HG03060 (cell line): ENCODE measurements around the gene VWF.

Source experiments
- ATAC-seq: cut with Tn5 transposase; IDR thresholded peaks from one replicate; pipeline ENCODE4 v1.9.1; 2021; ENCODE audit warnings: low read depth, moderate number of reproducible peaks; ENCODE audit not compliant: unreplicated experiment

The VWF gene

GRCh38 chr12:5966486-5967095 lies 157.9 kb downstream of the VWF start:
- no peak for ATAC-seq

DNA sequence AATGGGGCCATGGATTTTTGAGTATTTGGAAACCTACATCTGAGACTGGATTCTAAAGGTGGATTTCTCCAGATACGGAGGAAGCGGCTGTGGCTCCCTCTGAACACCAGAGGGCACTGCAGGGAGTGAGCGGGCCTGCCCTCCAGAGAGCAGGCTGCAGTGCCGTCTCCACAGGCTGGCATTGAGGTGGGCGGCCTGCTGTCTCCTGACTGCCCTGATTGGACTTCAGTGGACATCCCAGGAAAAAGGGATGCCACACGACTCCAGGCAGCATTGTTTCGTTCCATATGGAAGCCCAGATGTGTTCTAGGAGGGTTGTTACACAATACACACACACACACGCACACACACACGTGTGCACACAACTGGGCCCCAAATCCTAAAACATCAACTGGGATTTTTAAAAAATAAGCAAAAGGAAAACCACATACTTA lies 158.5 kb downstream of the VWF start:
- no peak for ATAC-seq

GRCh38 chr12:5964913-5965900 lies 159.3 kb downstream of the VWF start:
- no peak for ATAC-seq

GRCh38 chr12:5963515-5963914 lies 161.0 kb downstream of the VWF start:
- ATAC-seq: no peak

GRCh38 chr12:5960783-5961182 lies 163.7 kb downstream of the VWF start:
- no peak for ATAC-seq

DNA sequence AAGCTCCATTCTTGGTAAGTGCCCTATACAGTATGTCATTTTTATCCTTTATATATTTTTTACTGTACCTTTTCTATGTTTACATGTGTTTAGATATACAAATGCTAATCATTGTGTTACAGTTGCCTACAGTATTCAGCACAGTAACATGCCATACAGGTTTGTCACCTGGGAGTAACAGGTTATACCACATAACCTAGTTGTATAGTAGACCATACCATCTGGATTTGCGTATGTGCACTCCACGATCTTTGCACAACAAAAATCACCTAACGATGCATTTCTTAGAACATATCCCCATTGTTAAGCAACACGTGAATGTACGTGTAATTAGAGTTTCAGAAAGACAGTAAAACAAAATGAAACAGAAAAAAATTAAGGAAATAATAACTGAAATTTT lies 167.5 kb downstream of the VWF start:
- no peak for ATAC-seq

- no peak for ATAC-seq
Observed at GRCh38 chr12:5954661-5955060, 169.8 kb downstream of the VWF start.

- ATAC-seq: no peak
Observed at GRCh38 chr12:5953835-5954586, 170.5 kb downstream of the VWF start.

- no peak for ATAC-seq
Observed at GRCh38 chr12:5952031-5952430, 172.4 kb downstream of the VWF start.

GRCh38 chr12:5948696-5949095 lies 175.8 kb downstream of the VWF start:
- ATAC-seq: no peak

DNA sequence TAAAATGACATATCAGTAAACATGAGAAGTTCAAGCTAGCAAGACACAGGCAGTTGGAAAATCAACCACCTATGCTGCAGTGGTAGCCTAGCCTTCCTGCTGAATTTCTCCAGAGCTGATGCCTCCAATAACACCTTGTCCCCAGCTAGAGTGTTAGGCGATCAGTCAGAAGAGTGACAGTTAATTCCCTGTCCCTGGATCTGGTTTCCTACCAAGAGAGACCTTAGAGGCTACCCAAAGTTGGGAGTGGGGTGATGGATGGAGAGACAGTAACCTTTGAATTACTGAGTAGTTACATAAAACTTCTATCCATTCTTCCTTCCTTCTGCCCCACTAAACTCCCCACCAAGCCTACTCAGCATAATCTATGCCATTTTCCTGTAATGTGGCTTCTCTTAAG lies 177.5 kb downstream of the VWF start:
- no peak for ATAC-seq

GRCh38 chr12:5946388-5946787 lies 178.1 kb downstream of the VWF start:
- ATAC-seq: no peak

DNA sequence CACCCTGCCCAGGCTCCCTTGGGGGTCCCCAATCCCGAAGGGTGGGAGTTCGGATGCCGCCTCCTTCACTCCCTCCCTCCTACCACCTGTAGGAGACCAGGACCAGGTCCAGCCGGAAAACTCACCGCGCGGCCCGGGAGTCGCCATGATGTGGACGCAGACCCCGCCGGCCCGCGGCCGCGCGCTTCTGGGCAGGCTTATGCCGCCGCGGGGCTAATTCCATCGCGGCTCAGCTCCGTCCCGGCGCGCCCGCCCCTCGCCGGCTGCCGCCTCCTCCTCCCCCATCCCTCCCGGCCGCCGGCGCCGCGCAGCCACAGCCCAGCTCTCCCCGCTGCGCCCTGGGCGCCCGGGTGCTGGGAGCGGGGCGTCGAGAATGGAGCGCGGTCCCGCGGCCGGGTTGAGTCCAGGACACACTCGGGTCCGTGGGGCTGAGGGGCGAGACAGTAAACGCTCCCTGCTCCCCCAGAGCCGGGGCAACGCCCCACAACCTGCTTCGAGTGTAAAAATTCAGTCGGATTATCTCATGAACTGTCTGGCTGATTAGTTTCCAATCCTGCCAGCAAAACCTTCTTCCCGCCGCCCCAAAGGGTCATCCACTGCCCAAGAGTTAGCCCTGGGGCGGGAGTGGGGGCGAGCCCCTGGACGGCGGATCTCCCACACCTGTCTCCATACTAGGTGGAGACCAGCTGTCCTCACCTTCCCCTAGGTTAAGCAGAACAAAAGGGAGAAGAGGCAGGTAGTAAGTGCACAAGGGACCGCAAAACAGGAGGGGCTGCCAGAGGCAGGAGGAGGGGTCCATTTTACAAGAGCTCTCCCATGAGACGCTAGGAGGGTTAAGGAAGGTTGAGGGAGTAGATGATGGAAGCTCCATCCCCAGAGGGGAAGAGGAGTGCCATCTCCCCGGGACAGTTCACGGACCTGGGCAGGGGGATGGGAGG lies 179.1 kb downstream of the VWF start, which contains the start of gene ANO2:
TSS of gene ANO2 (minus strand) at position 189 of the 938 bp plus-strand sequence. CDS start at position 147, 42 bp downstream.
- no peak for ATAC-seq

DNA sequence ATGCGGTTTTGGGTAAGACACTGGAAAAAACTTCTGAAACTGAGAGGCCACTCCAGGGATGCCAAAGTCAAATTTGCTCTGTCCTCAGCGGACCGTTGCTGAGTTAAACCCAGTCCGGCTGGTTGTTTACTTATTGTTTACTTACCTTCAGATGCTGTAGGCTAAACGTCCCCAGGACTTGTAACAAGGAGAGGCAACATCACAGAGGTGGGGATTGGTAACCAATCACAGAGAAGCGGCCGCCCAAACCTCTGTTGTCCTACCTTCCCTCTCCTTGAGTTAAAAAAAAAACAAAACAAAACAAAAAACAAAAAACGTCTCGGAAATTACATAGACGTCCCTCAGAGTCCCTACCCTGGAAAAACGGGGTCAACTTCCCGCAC lies 179.8 kb downstream of the VWF start:
- no peak for ATAC-seq

GRCh38 chr12:5944053-5944452 lies 180.4 kb downstream of the VWF start:
- ATAC-seq: no peak

DNA sequence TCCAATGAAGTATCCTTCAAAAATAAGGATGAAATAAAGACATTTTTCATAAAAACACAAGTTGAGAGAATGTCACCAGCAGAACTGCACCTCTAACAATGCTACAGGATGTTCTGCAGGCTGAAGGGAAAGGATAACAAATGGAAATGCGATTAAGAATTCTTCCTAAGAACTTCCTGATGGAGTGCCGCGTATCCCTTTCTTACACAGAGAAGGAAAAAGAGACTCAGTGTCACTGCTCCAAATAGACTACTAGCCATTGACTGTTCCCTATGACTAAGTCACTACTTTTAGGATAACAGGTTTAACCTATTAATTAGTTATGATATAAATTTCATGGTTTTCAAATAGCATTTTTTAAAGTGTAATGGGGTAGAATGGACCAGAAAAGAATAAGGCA lies 182.6 kb downstream of the VWF start:
- ATAC-seq: no peak

GRCh38 chr12:5927732-5928516 lies 196.5 kb downstream of the VWF start:
- ATAC-seq: no peak

DNA sequence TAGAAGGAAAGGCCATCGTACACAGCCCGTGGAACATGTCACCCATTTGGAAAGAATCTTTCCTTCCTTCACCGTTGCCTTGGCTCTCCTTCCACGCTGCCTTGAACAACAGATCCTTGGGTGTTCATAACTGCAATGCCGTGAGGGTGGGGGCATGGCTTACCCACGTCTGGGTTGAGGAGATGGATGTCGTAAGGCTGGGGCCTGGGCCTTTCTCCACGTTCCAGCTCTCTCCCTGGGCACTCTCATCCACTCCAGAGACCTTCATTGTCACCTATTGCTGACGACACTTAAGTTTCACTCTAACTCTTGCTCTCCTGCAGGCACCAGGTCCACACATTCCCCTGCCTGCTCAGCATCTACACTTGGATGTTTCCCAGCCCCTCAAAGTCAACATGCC lies 198.8 kb downstream of the VWF start:
- ATAC-seq: no peak

GRCh38 chr12:5924342-5924741 lies 200.1 kb downstream of the VWF start:
- no peak for ATAC-seq
